Measurements from ENCODE around the gene PARD3. TPM values are rescaled to one million over a fixed set of nuclear protein-coding genes. Genes with fewer than 3 reads are reported as not detected.

Gene PARD3
- total RNA-seq, 1 donor from 2014 or later: 1.7 TPM

DNA sequence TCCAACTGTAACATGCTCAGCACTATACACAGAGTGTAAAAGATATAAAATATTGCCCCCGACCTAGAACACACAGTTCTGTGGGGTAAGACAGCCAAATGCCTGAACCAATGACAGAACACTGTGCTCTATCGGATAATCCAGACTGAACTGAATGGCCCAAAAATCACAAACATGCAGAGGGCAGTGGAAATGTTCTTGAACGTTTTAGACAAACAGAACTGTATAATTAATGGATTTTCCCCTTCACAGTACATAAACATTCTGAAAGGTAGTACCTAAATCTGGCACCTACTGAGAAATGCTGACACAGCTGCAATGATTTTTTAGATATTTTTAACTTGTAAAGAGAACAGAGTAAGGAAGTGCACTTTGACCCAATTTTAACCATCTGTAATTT, 33.4 kb downstream of the PARD3 start:
- Mint-ChIP-seq H3K27me3 (ENCODE audit: insufficient read depth) (peaks cover 6% of the 10 kb centered on the region), H3K9me3 (no peaks in the 10 kb centered on the region), H3K4me3 (no peak overlapping the region), H3K27ac (no peak overlapping the region), H3K4me1 (ENCODE audit: low read depth) (peaks cover 9% of the 10 kb centered on the region), H3K36me3 (ENCODE audit: low read depth) (no peaks in the 10 kb centered on the region)
- no peak for DNase-seq (ENCODE audit: low spot score)
- intact Hi-C loops (cut with micrococcal nuclease): no loop called here

- no peak for DNase-seq (ENCODE audit: low spot score)
- Mint-ChIP-seq H3K27ac (no peak overlapping the region), H3K36me3 (ENCODE audit: low read depth) (no peaks in the 10 kb centered on the region), H3K4me3 (peak overlapping the region; percentile 26), H3K9me3 (no peaks in the 10 kb centered on the region), H3K27me3 (ENCODE audit: insufficient read depth) (peaks cover 6% of the 10 kb centered on the region), H3K4me1 (ENCODE audit: low read depth) (peaks cover 9% of the 10 kb centered on the region)
- intact Hi-C loops (cut with micrococcal nuclease): no loop called here
Measured at GRCh38 chr10:34780818-34781380, 34.2 kb downstream of the PARD3 start.

DNA sequence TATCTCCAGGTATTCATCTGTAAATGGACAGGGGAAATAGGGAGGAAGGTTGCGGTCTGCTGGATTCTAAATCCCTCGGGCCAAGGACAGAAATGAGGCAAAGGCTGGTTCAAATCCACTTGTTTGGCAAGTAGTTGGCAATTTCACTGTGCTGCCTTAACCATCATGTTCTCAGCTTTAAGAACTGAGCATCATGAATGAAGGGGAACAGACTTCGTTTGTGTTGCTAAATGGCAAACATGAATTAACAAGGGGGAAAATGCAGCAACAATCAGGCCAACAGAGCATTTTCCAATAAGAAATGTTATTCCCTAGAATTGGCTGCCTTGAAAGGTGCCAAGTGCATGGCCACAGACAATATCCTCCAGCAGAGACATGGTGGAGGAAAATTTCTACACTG, 36.9 kb downstream of the PARD3 start:
- Mint-ChIP-seq H3K9me3 (no peaks in the 10 kb centered on the region), H3K36me3 (ENCODE audit: low read depth) (no peaks in the 10 kb centered on the region), H3K27ac (no peak overlapping the region), H3K27me3 (ENCODE audit: insufficient read depth) (peaks cover 6% of the 10 kb centered on the region), H3K4me3 (no peak overlapping the region), H3K4me1 (ENCODE audit: low read depth) (peaks cover 9% of the 10 kb centered on the region)
- no peak for DNase-seq (ENCODE audit: low spot score)
- intact Hi-C loops (cut with micrococcal nuclease): no loop called here

DNA sequence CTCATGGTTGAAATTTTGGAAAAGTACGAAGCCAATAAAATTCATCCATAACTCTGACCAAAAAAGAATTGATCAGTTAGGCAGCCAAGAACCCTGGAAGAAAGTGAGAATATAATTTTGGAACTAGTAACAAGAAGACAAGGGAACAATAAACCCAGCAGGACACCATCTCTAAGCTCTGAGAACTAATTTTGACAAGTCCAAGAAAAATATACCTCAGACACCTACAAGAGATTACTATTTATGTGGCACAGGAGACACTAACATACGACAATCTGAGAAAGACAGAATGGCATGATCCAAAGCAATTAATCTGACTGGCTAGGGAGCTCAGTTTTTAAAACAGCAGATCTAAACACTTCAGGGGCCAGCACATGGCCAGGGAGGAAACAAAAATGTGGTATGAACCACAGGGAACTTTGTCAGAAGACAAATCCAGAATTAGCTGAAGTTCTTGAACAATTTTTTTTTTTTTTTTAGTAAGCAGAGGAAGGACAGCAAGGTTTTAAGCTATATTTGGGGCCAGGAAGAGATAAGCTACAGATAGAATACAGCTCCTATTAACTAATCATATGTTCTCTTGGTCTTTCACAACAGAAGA, 38.9 kb downstream of the PARD3 start:
- Mint-ChIP-seq H3K27me3 (ENCODE audit: insufficient read depth) (peaks cover 3% of the 10 kb centered on the region), H3K4me1 (ENCODE audit: low read depth) (peaks cover 8% of the 10 kb centered on the region), H3K4me3 (no peak overlapping the region), H3K27ac (no peak overlapping the region), H3K36me3 (ENCODE audit: low read depth) (no peaks in the 10 kb centered on the region), H3K9me3 (no peaks in the 10 kb centered on the region)
- DNase-seq (ENCODE audit: low spot score): no peak
- intact Hi-C loops (cut with micrococcal nuclease): no loop called here

- Mint-ChIP-seq H3K36me3 (ENCODE audit: low read depth) (no peaks in the 10 kb centered on the region), H3K4me3 (no peak overlapping the region)
- intact Hi-C loops (cut with micrococcal nuclease): no loop called here
Measured at GRCh38 chr10:34775044-34775637, 40.0 kb downstream of the PARD3 start.

DNA sequence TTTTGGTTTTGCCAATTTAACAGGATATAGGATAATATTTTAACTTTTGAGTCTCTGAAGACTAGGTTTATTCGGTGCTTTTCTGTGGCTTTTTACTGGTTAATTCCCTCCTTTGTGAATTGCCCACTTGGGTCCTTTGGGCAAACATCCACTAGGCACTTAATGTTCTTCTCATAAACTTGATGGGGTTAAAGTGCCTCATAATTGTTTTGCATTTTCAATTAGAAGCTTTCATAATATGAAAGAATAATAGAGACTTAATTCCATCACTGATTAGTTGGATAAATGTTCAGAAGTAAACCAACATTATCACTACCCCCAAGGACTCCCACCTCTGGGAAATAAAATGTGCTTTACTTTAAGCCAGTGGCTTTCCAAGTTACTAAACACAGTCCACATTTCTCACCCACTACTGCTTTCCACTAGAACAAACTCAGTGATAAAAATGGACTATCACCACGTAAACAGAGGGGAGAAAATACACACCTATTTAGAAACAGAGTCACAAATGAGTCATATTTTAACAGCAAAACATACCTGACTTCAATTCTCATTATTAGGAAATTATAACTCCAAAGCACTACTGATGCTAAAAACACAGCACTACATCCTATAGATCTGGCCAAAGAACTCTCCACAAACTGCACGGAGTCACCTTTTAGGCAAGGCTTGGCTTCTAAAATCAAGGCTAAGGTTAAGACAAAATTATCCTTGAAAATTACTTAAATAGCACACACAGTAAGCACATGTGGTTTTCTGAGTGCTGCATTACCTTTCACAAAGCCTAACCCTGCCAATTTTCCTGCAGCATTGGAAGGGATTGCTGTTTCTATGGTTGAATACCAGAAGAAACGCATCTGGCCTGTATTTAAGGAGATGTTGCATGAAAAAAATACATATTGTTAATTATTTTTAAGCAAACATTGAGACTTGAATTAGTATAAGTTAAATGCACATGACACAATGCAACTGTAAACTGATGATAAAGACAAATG, 41.2 kb downstream of the PARD3 start:
- Mint-ChIP-seq H3K4me1 (ENCODE audit: low read depth) (no peaks in the 10 kb centered on the region), H3K27ac (no peak overlapping the region), H3K36me3 (ENCODE audit: low read depth) (no peaks in the 10 kb centered on the region), H3K27me3 (ENCODE audit: insufficient read depth) (peaks cover 6% of the 10 kb centered on the region), H3K9me3 (no peaks in the 10 kb centered on the region), H3K4me3 (no peak overlapping the region)
- no peak for DNase-seq (ENCODE audit: low spot score)
- intact Hi-C loops (cut with micrococcal nuclease): no loop called here

More at GRCh38 chr10:34775044-34775637, 40.0 kb downstream of the PARD3 start:
- no peak for DNase-seq (ENCODE audit: low spot score)
- H3K4me1 Mint-ChIP-seq (ENCODE audit: low read depth): no peaks in the 10 kb centered on the region
- peaks cover 6% of the 10 kb centered on the region for H3K27me3 Mint-ChIP-seq (ENCODE audit: insufficient read depth)
- H3K9me3 Mint-ChIP-seq: no peaks in the 10 kb centered on the region
- H3K27ac Mint-ChIP-seq: no peak overlapping the region

DNA sequence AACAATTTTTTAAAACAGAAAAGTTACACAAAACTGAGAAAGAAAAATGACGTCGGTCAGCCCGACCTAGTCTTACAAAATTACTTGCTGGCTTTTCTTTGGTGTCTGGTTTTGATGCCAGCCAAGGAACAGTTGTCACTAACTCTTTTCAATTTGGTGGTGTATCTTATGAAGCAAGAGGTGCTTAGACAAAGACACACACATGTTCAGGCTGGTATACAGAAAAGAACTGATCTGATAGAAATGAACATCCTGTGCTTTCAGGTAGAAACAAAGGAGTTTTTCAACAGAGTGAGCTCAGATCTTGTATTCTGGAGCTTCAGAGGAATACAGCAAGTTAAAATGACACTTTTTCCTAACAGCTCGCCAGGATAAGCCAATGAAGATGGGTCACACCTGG, 43.6 kb downstream of the PARD3 start:
- DNase-seq (ENCODE audit: low spot score): no peak
- Mint-ChIP-seq H3K36me3 (ENCODE audit: low read depth) (no peaks in the 10 kb centered on the region), H3K9me3 (no peaks in the 10 kb centered on the region), H3K4me1 (ENCODE audit: low read depth) (no peaks in the 10 kb centered on the region), H3K4me3 (no peak overlapping the region), H3K27me3 (ENCODE audit: insufficient read depth) (peaks cover 4% of the 10 kb centered on the region), H3K27ac (no peak overlapping the region)
- intact Hi-C loops (cut with micrococcal nuclease): no loop called here

- H3K27ac Mint-ChIP-seq: no peak overlapping the region
- intact Hi-C loops (cut with micrococcal nuclease): no loop called here
- peaks cover 4% of the 10 kb centered on the region for H3K27me3 Mint-ChIP-seq (ENCODE audit: insufficient read depth)
- H3K4me3 Mint-ChIP-seq: no peak overlapping the region
- H3K9me3 Mint-ChIP-seq: no peaks in the 10 kb centered on the region
- H3K4me1 Mint-ChIP-seq (ENCODE audit: low read depth): no peaks in the 10 kb centered on the region
- no peaks in the 10 kb centered on the region for H3K36me3 Mint-ChIP-seq (ENCODE audit: low read depth)
- DNase-seq (ENCODE audit: low spot score): no peak
Measured at GRCh38 chr10:34771106-34771505, 44.0 kb downstream of the PARD3 start.

DNA sequence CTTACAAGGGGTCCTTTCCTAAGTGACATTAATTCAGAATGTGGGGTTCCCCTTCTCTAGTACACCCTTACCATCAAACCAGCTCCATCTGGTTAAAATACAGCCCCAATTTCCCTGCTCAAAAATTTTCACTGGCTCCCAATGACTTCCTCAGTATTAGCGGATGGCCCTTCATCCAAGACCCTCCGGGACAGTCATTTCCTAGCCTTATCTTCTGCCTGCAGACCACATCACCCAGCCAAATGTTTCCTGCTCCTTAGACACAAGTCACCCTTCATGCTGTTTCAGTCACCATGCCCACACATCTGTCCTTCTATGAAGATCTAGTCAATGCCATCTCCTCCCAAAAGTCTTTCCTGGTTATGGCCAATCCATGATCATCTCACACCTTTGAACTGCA, 45.2 kb downstream of the PARD3 start:
- no peaks in the 10 kb centered on the region for H3K9me3 Mint-ChIP-seq
- no peak for DNase-seq (ENCODE audit: low spot score)
- H3K27ac Mint-ChIP-seq: no peak overlapping the region
- H3K36me3 Mint-ChIP-seq (ENCODE audit: low read depth): no peaks in the 10 kb centered on the region
- no peak overlapping the region for H3K4me3 Mint-ChIP-seq
- intact Hi-C loops (cut with micrococcal nuclease): no loop called here
- no peaks in the 10 kb centered on the region for H3K4me1 Mint-ChIP-seq (ENCODE audit: low read depth)
- peaks cover 4% of the 10 kb centered on the region for H3K27me3 Mint-ChIP-seq (ENCODE audit: insufficient read depth)

- H3K4me1 Mint-ChIP-seq (ENCODE audit: low read depth): no peaks in the 10 kb centered on the region
- H3K27ac Mint-ChIP-seq: no peak overlapping the region
- H3K9me3 Mint-ChIP-seq: no peaks in the 10 kb centered on the region
- H3K27me3 Mint-ChIP-seq (ENCODE audit: insufficient read depth): peaks cover 4% of the 10 kb centered on the region
- intact Hi-C loops (cut with micrococcal nuclease): no loop called here
- DNase-seq (ENCODE audit: low spot score): no peak
- no peaks in the 10 kb centered on the region for H3K36me3 Mint-ChIP-seq (ENCODE audit: low read depth)
- no peak overlapping the region for H3K4me3 Mint-ChIP-seq
Measured at GRCh38 chr10:34768972-34769330, 46.1 kb downstream of the PARD3 start.

- Mint-ChIP-seq H3K9me3 (no peaks in the 10 kb centered on the region), H3K27me3 (ENCODE audit: insufficient read depth) (peaks cover 4% of the 10 kb centered on the region), H3K27ac (no peak overlapping the region), H3K4me3 (no peak overlapping the region), H3K36me3 (ENCODE audit: low read depth) (no peaks in the 10 kb centered on the region), H3K4me1 (ENCODE audit: low read depth) (no peaks in the 10 kb centered on the region)
- no peak for DNase-seq (ENCODE audit: low spot score)
- intact Hi-C loops (cut with micrococcal nuclease): no loop called here
Measured at GRCh38 chr10:34768261-34768971, 46.7 kb downstream of the PARD3 start.

- Mint-ChIP-seq H3K36me3 (ENCODE audit: low read depth) (no peaks in the 10 kb centered on the region), H3K4me1 (ENCODE audit: low read depth) (no peaks in the 10 kb centered on the region), H3K4me3 (no peak overlapping the region), H3K27me3 (ENCODE audit: insufficient read depth) (peaks cover 10% of the 10 kb centered on the region), H3K9me3 (no peaks in the 10 kb centered on the region), H3K27ac (no peak overlapping the region)
- intact Hi-C loops (cut with micrococcal nuclease): no loop called here
- DNase-seq (ENCODE audit: low spot score): no peak
Measured at GRCh38 chr10:34766811-34767494, 48.1 kb downstream of the PARD3 start.

Measured in activated T-helper 1 cell treated with anti-CD3 and anti-CD28 coated beads, Interleukin-12 subunit alpha, Interleukin-12 subunit beta, Interleukin-2, Interleukin-4 antibody, amounts not matched to agents 30 ng/mL and 10 ng/mL and 1 ng/mL, durations not matched to agents 14 hours and 24 hours and 36 hours (primary cell).